Osteocyte (in vitro differentiated cells): ENCODE measurements around the gene MBD2. TPM values are rescaled to one million over a fixed set of nuclear protein-coding genes. Genes with fewer than 3 reads are reported as not detected.

ENCODE experiments used
- DNase-seq: peaks from one replicate; pipeline ENCODE4 v3.0.0; 2021; ENCODE audit warnings: mixed read lengths; ENCODE audit not compliant: unreplicated experiment; ENCODE audit errors: extremely low spot score
- H3K27ac Mint-ChIP-seq: one replicate; pipeline ENCODE4 v1.8.0; 2021; ENCODE audit warnings: mild to moderate bottlenecking, mixed read lengths; ENCODE audit not compliant: unreplicated experiment
- H3K27me3 Mint-ChIP-seq: one replicate; pipeline ENCODE4 v1.8.0; 2021; ENCODE audit warnings: mixed read lengths; ENCODE audit not compliant: unreplicated experiment
- H3K36me3 Mint-ChIP-seq: one replicate; pipeline ENCODE4 v1.8.0; 2021; ENCODE audit warnings: mixed read lengths; ENCODE audit not compliant: unreplicated experiment
- H3K4me1 Mint-ChIP-seq: one replicate; pipeline ENCODE4 v1.8.0; 2021; ENCODE audit warnings: mixed read lengths; ENCODE audit not compliant: unreplicated experiment
- H3K4me3 Mint-ChIP-seq: one replicate; pipeline ENCODE4 v1.8.0; 2021; ENCODE audit warnings: mild to moderate bottlenecking, moderate library complexity, mixed read lengths; ENCODE audit not compliant: unreplicated experiment
- H3K9me3 Mint-ChIP-seq: one replicate; pipeline ENCODE4 v1.8.0; 2021; ENCODE audit warnings: mixed read lengths; ENCODE audit not compliant: unreplicated experiment
- total RNA-seq: library from RNA; stranded (reverse); gene quantifications from 2 replicates; pipeline ENCODE4 v1.2.1, GENCODE V29; 2021
- TF ChIP-seq, protein P1 (sequence below): fragments of 200-600 bp; sonication (generic); IDR thresholded peaks from 2 replicates; pipeline ENCODE4 v1.5.0; 2021; ENCODE audit warnings: antibody characterized with exemption, mild to moderate bottlenecking, moderate library complexity

MBD2 gene
- total RNA-seq, 1 donor from 2014 or later, result 58.3 TPM

DNA sequence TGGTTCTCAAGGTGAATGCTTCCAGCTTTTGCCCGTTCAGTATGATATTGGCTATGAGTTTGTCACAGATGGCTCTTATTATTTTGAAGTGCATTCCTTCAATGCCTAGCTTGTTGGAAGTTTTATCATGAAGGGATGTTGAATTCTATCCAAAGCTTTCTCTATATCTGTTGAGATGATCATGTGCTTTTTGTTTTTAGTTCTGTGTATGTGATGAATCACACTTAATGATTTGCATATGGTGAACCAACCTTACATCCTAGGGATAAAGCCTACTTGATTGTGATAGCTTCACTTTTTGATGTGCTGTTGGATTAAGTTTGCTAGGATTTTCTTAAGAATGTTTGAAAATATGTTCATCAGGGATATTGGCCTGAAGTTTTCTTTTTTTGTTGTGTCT, 112.1 kb downstream of the MBD2 start:
- no peak overlapping the region for H3K4me3 Mint-ChIP-seq
- no peak overlapping the region for H3K27ac Mint-ChIP-seq
- H3K9me3 Mint-ChIP-seq, result peaks cover 8% of the 10 kb centered on the region
- DNase-seq, result no peak
- peaks cover 8% of the 10 kb centered on the region for H3K27me3 Mint-ChIP-seq
- peaks cover 4% of the 10 kb centered on the region for H3K4me1 Mint-ChIP-seq
- TF ChIP-seq, protein P1, sequence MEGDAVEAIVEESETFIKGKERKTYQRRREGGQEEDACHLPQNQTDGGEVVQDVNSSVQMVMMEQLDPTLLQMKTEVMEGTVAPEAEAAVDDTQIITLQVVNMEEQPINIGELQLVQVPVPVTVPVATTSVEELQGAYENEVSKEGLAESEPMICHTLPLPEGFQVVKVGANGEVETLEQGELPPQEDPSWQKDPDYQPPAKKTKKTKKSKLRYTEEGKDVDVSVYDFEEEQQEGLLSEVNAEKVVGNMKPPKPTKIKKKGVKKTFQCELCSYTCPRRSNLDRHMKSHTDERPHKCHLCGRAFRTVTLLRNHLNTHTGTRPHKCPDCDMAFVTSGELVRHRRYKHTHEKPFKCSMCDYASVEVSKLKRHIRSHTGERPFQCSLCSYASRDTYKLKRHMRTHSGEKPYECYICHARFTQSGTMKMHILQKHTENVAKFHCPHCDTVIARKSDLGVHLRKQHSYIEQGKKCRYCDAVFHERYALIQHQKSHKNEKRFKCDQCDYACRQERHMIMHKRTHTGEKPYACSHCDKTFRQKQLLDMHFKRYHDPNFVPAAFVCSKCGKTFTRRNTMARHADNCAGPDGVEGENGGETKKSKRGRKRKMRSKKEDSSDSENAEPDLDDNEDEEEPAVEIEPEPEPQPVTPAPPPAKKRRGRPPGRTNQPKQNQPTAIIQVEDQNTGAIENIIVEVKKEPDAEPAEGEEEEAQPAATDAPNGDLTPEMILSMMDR, result no peak
- peaks cover 2% of the 10 kb centered on the region for H3K36me3 Mint-ChIP-seq

GRCh38 chr18:54109131-54109683, 115.3 kb downstream of the MBD2 start:
- TF ChIP-seq, protein P1, result no peak

GRCh38 chr18:54102123-54102522, 122.3 kb downstream of the MBD2 start:
- Mint-ChIP-seq H3K27me3 (no peaks in the 10 kb centered on the region), H3K4me1 (peaks cover 1% of the 10 kb centered on the region), H3K36me3 (no peaks in the 10 kb centered on the region), H3K9me3 (peaks cover 4% of the 10 kb centered on the region), H3K27ac (no peak overlapping the region), H3K4me3 (no peak overlapping the region)
- TF ChIP-seq, protein P1, result no peak
- no peak for DNase-seq

More at GRCh38 chr18:54109131-54109683, 115.3 kb downstream of the MBD2 start:
- no peak overlapping the region for H3K27ac Mint-ChIP-seq
- H3K27me3 Mint-ChIP-seq, result peaks cover 5% of the 10 kb centered on the region
- no peak overlapping the region for H3K4me3 Mint-ChIP-seq
- DNase-seq, result no peak
- peaks cover 2% of the 10 kb centered on the region for H3K36me3 Mint-ChIP-seq
- peaks cover 8% of the 10 kb centered on the region for H3K9me3 Mint-ChIP-seq
- H3K4me1 Mint-ChIP-seq, result peaks cover 5% of the 10 kb centered on the region

Other genes starting within 250 kb of the MBD2 start
- 26.6 and 29.7 TPM in 2 replicates for gene POLI, start 44.8 kb upstream of the MBD2 start, total RNA-seq
- gene STARD6, start 133.2 kb upstream of the MBD2 start, total RNA-seq, result not detected in 2 replicates
- gene C18orf54, start 133.2 kb upstream of the MBD2 start, total RNA-seq, result 5.4 and 6.4 TPM in 2 replicates